ENCODE results near the gene KIAA1143. TPM values are rescaled to one million over a fixed set of nuclear protein-coding genes. Genes with fewer than 3 reads are reported as not detected.

The KIAA1143 gene
- total and polyA plus RNA-seq, 9 of the 15 experiments (the other 6 are each of a cell fraction or from before 2014, with no cell fraction given): 25.6 to 72.0 (median 42.2) TPM

DNA sequence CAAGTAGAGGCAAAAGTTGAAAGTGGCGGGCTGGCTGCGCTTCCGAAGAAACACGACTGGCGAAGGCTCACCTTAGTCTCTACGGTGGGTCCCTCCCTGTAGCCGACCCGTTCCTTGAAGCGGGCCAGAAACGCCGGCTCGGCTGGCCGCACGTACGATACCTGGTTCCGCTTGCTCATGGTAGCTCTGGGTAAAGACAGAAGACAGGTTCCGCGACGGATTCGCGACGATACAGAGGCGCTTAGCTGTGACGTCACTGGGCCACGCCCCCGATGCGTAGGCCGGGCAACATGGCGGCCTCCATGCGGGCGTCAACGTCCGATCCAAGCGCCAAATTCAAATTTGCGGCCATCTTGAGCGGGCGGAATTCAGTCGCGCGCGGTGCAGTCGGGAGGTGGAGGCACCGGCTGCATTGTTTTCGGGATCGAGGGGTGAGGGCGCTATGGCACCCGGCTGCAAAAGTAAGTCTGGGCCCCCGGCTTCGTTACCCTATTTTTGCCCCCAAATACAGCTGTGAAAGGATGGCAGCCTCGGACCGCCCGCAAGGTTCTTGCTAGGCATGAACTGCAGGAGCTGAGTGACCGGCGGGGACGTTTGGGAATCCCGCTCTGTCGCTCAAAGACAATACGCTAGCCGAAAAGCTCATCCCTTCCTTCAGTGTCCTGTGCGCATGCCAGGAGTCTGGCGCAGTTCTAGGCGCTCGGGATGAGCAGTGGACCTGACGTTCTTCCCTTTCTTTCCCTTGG, at the start of gene KIAA1143, which contains the start of gene KIF15 (continued):
- TF ChIP-seq NELFE (IDR thresholded peaks at IDR 0.05; ENCODE audit: insufficient read depth, insufficient read length) (peak; percentile 59), TRIM28 (IDR thresholded peaks at IDR 0.05) (peak; percentile 54), E2F8 (IDR thresholded peaks at IDR 0.05; ENCODE audit: low read depth, partially characterized antibody) (peak; percentile 88), XRCC5 (IDR thresholded peaks at IDR 0.05; ENCODE audit: low read depth, low read length) (0 out of 2 replicates have a peak, but pooled peaks have one; percentile 72), ZFX (CRISPR knock-in tag; IDR thresholded peaks at IDR 0.05) (peak; percentile 95), ZNF354B (CRISPR knock-in tag; IDR thresholded peaks at IDR 0.05) (no peak), ZBTB11 (CRISPR knock-in tag; IDR thresholded peaks at IDR 0.05) (peak in 1 of 3 experiments; percentile 85; a peak in 2 of 6 replicates), ETV5 (CRISPR knock-in tag; IDR thresholded peaks at IDR 0.05; ENCODE audit: low read depth) (peak; percentile 51; the same call in 1 of the 2 replicates), MYC (IDR thresholded peaks at IDR 0.05; ENCODE audit: low read depth, low read length) (peak; percentile 97), MYC (CRISPR knock-in tag; IDR thresholded peaks at IDR 0.05; ENCODE audit: borderline replicate concordance, low read depth) (peak; percentile 91; the same call in 1 of the 2 replicates), BACH1 (tag; IDR thresholded peaks at IDR 0.05) (peak; percentile 96)
- TF ChIP-seq, protein P1, sequence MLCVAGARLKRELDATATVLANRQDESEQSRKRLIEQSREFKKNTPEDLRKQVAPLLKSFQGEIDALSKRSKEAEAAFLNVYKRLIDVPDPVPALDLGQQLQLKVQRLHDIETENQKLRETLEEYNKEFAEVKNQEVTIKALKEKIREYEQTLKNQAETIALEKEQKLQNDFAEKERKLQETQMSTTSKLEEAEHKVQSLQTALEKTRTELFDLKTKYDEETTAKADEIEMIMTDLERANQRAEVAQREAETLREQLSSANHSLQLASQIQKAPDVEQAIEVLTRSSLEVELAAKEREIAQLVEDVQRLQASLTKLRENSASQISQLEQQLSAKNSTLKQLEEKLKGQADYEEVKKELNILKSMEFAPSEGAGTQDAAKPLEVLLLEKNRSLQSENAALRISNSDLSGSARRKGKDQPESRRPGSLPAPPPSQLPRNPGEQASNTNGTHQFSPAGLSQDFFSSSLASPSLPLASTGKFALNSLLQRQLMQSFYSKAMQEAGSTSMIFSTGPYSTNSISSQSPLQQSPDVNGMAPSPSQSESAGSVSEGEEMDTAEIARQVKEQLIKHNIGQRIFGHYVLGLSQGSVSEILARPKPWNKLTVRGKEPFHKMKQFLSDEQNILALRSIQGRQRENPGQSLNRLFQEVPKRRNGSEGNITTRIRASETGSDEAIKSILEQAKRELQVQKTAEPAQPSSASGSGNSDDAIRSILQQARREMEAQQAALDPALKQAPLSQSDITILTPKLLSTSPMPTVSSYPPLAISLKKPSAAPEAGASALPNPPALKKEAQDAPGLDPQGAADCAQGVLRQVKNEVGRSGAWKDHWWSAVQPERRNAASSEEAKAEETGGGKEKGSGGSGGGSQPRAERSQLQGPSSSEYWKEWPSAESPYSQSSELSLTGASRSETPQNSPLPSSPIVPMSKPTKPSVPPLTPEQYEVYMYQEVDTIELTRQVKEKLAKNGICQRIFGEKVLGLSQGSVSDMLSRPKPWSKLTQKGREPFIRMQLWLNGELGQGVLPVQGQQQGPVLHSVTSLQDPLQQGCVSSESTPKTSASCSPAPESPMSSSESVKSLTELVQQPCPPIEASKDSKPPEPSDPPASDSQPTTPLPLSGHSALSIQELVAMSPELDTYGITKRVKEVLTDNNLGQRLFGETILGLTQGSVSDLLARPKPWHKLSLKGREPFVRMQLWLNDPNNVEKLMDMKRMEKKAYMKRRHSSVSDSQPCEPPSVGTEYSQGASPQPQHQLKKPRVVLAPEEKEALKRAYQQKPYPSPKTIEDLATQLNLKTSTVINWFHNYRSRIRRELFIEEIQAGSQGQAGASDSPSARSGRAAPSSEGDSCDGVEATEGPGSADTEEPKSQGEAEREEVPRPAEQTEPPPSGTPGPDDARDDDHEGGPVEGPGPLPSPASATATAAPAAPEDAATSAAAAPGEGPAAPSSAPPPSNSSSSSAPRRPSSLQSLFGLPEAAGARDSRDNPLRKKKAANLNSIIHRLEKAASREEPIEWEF (CRISPR knock-in tag; IDR thresholded peaks at IDR 0.05): no peak
- TF ChIP-seq, protein P2, sequence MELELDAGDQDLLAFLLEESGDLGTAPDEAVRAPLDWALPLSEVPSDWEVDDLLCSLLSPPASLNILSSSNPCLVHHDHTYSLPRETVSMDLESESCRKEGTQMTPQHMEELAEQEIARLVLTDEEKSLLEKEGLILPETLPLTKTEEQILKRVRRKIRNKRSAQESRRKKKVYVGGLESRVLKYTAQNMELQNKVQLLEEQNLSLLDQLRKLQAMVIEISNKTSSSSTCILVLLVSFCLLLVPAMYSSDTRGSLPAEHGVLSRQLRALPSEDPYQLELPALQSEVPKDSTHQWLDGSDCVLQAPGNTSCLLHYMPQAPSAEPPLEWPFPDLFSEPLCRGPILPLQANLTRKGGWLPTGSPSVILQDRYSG (tag; conservative IDR thresholded peaks at IDR 0.05; ENCODE audit: low read depth): no peak

Data from K562 (cell line).